Measurements from ENCODE around the gene ARPC5L. TPM values are rescaled to one million over a fixed set of nuclear protein-coding genes. Genes with fewer than 3 reads are reported as not detected.
A peak's percentile ranks its signal among the peaks of the same experiment; 100 is the strongest.

ARPC5L gene
- total RNA-seq, 2 donors from 2014 or later, result 27.8 to 41.1 TPM

DNA sequence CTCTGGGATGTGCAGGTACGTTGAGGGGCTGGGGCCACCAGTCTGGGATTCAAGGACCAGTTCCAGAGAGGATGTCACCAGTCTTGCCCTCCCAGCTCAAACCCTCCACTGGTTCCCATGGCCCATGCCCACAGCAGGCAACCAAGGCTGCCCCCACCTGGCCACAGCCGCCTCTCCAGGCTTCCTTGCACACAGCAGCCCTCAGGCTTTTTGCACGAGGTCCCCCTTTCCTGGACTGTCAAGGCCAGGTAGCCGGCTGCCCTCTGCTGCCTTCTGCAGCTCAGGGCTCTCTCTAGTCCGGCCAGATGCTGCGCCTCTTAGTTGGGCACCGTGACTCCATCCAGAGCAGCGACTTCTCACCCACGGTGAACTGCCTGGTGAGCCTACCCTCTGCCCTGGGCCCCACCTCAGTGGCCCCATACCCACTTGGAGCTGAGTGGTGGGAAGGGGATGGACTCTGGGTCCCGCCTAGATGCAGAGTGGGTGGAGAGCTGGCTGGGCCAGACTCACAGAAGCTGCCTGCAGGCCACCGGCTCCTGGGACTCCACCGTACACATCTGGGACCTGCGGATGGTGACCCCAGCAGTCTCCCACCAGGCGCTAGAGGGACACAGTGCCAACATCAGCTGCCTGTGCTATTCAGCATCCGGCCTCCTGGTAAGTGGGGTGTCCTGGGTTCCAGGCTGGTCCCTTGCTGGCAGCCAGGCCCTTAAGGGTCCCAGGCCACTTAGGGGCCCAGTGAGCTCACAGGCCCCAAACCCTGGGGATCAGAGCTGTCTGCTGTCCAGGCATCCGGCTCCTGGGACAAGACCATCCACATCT, 5.8 kb upstream of the ARPC5L start:
- intact Hi-C loops (cut with DNase I), result loop anchor here (10.0 kb wide), 1 partner anchor 519 kb away; no protein-coding TSS in a partner anchor
- Histone ChIP-seq H3K4me3 (no peak overlapping the region), H3K27ac (no peak overlapping the region), H3K27me3 (replicated peaks; ENCODE audit: insufficient read depth) (no peaks in the 10 kb centered on the region), H3K36me3 (peaks cover 8 to 20% of the 10 kb centered on the region in 2 donors), H3K4me1 (replicated peaks) (peaks cover 11% of the 10 kb centered on the region), H3K9me3 (no peaks in the 10 kb centered on the region)
- TF ChIP-seq, protein P1, sequence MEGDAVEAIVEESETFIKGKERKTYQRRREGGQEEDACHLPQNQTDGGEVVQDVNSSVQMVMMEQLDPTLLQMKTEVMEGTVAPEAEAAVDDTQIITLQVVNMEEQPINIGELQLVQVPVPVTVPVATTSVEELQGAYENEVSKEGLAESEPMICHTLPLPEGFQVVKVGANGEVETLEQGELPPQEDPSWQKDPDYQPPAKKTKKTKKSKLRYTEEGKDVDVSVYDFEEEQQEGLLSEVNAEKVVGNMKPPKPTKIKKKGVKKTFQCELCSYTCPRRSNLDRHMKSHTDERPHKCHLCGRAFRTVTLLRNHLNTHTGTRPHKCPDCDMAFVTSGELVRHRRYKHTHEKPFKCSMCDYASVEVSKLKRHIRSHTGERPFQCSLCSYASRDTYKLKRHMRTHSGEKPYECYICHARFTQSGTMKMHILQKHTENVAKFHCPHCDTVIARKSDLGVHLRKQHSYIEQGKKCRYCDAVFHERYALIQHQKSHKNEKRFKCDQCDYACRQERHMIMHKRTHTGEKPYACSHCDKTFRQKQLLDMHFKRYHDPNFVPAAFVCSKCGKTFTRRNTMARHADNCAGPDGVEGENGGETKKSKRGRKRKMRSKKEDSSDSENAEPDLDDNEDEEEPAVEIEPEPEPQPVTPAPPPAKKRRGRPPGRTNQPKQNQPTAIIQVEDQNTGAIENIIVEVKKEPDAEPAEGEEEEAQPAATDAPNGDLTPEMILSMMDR (IDR thresholded peaks at IDR 0.05), result peak in 1 of 4 experiments; percentile 33
- TF ChIP-seq POLR2A (IDR thresholded peaks at IDR 0.05), result no peak
- TF ChIP-seq POLR2AphosphoS5 (IDR thresholded peaks at IDR 0.05), result no peak
- DNase-seq (ENCODE audit: low spot score), result no peak
- 60% methylated on average over 13 of the region's 16 CpGs for WGBS

DNA sequence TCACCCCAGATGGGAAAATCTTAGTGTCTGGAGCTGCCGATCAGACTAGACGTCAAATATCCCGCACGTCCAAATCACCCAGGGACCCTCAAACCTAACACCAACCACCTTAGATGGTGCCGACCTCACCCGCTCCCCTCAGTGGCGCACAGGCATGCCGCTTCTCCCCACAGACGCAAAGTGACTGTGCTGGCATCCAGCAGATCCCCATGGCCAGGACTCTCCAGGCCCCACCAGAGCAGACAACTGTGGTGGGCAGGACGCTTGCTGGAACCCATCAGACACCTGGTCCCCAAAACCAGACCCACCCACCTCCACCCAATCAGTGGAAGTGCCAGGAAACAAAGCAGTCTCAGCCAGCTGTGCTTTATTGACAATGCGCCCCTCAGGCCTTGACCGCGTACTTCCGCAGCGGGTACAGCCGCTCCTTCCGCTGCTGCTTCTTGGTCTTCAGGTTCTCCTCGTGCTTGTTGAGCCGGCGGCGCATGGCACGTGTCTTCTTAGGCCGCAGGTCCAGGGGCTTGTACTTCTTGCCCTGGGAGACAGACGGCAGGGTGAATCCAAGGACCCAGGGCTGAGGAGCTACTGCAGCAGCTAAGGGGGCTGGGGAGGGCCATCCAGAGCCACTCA, 4.3 kb upstream of the ARPC5L start:
- no peak overlapping the region for H3K27ac ChIP-seq
- peaks cover 8 to 20% of the 10 kb centered on the region in 2 donors for H3K36me3 ChIP-seq
- WGBS, result 79% methylated on average over 24 of the region's 24 CpGs
- no peaks in the 10 kb centered on the region for H3K9me3 ChIP-seq
- no peaks in the 10 kb centered on the region for H3K27me3 ChIP-seq (replicated peaks; ENCODE audit: insufficient read depth)
- H3K4me3 ChIP-seq, result no peak overlapping the region
- intact Hi-C loops (cut with DNase I), result loop anchor here (10.0 kb wide), 1 partner anchor 517 kb away; no protein-coding TSS in a partner anchor
- TF ChIP-seq POLR2AphosphoS5 (IDR thresholded peaks at IDR 0.05) (no peak), POLR2A (IDR thresholded peaks at IDR 0.05) (no peak)
- TF ChIP-seq, protein P1 (IDR thresholded peaks at IDR 0.05), result no peak
- peaks cover 11% of the 10 kb centered on the region for H3K4me1 ChIP-seq (replicated peaks)
- DNase-seq (ENCODE audit: low spot score), result no peak

DNA sequence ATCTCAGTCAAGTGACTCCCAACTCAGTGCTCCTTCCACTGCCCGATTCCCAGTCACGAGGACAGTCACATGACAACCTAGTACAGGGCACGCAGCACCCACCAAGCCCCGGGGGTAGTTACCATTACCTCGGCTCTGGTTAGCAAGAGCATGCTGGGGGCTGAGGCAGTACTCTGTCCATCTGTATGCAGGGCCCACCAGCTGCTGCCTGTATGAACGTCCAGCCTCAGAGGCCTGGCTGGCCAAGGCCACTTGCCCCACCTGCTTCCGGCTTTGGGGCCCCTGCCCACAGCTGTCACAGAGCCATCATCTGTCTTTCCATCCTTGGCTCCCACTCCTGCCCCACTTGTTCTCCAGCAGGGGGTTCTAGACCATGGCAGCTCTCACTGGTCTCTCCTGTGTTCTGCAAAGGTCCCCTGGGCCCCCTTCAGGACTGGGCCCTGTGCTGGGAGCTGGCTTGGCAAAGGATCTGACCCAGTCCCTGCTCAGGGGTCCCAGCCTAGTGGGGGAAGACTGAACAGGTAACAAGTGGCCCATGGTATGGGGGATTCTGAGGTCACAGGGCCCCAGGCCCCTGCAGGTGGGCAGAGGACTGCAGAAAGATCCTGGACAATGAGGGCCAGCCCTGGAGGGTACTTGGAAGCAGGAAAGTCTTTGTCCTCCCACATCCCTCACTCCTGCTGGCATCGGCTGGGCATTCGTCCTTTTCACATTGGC, 3.4 kb upstream of the ARPC5L start:
- Histone ChIP-seq H3K36me3 (peaks cover 8 to 20% of the 10 kb centered on the region in 2 donors), H3K4me1 (replicated peaks) (peaks cover 9% of the 10 kb centered on the region), H3K4me3 (no peak overlapping the region), H3K27me3 (replicated peaks; ENCODE audit: insufficient read depth) (no peaks in the 10 kb centered on the region), H3K27ac (no peak overlapping the region), H3K9me3 (no peaks in the 10 kb centered on the region)
- no peak for DNase-seq (ENCODE audit: low spot score)
- WGBS, result 73% methylated on average over 9 of the region's 9 CpGs
- intact Hi-C loops (cut with DNase I), result loop anchor here (10.0 kb wide), 1 partner anchor 516 kb away; no protein-coding TSS in a partner anchor
- TF ChIP-seq, protein P1 (IDR thresholded peaks at IDR 0.05), result no peak
- no peak for TF ChIP-seq POLR2AphosphoS5 (IDR thresholded peaks at IDR 0.05)
- TF ChIP-seq POLR2A (IDR thresholded peaks at IDR 0.05), result no peak

DNA sequence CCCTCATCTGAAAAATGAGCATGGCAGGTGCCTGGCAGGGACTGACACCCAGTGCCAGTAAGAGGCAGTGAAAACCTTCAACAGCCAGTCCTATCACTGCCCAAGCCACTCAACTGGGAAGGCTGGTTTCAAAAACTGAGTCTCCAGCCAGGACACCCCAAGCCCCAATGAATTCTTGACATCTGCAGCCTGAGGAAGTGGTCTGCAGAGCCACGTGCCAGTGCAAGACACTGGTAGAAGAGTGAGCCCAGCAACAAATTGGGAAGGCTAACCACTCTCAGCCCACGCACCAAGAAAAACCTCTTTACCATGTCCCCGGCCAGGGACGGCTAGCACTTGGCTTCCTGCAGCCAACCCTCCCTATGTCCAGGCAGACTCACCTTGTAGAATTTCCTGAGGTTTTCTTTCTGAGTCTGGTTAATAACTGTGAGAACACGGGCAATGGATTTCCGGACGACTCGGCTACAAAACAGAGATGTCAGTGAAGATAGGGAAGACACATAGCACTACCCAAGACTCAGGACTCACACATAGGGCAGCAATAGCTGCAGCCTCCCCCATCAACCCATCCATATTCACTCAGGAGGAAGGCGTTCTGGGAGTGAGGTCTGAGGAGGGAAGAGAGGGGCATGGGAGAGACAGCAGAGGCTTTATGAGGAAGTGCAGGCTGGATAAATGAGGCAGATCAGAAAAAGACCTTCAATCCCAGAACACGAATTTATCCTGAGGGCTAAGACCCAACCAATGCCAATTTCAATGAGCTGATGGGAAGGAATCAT, 1.9 kb upstream of the ARPC5L start:
- TF ChIP-seq POLR2AphosphoS5 (IDR thresholded peaks at IDR 0.05) (no peak), POLR2A (IDR thresholded peaks at IDR 0.05) (no peak)
- TF ChIP-seq, protein P1 (IDR thresholded peaks at IDR 0.05), result no peak
- Histone ChIP-seq H3K36me3 (peaks cover 8 to 20% of the 10 kb centered on the region in 2 donors), H3K9me3 (no peaks in the 10 kb centered on the region), H3K27ac (no peak overlapping the region), H3K4me3 (no peak overlapping the region), H3K27me3 (replicated peaks; ENCODE audit: insufficient read depth) (no peaks in the 10 kb centered on the region), H3K4me1 (replicated peaks) (peaks cover 9% of the 10 kb centered on the region)
- intact Hi-C loops (cut with DNase I), result loop anchor here (5.0 to 10.0 kb wide), 3 partner anchors 85 to 515 kb away; partner anchors contain the start of genes GOLGA1 and SCAI
- WGBS, result 42% methylated on average over 10 of the region's 10 CpGs
- DNase-seq (ENCODE audit: low spot score), result no peak
